OCI-LY7 (cell line): Measurements from ENCODE around the gene INSYN2B. TPM values are rescaled to one million over a fixed set of nuclear protein-coding genes. Genes with fewer than 3 reads are reported as not detected.

ENCODE experiments used
- BruUV-seq: library from RNA; stranded (reverse); fragments of 400-500 nt; replicated peaks from 2 replicates; lab custom pipeline; 2021; lab: Mats Ljungman, UMichigan
- CTCF ChIA-PET: fragments of 300-600 bp; sonication (Branson Sonifier 250); formaldehyde crosslinking; loops from one replicate; lab custom pipeline; 2022; ENCODE audit warnings: antibody characterized with exemption; ENCODE audit not compliant: unreplicated experiment; lab: Charles Lee
- POLR2A ChIA-PET: fragments of 300-600 bp; sonication (Branson Sonifier 250); formaldehyde crosslinking; loops from one replicate; lab custom pipeline; 2022; ENCODE audit warnings: antibody characterized with exemption; lab: Charles Lee
- DNase-seq: peaks from one replicate; pipeline ENCODE4 v3.0.0-alpha.2; 2015; ENCODE audit warnings: low spot score
- H2AFZ ChIP-seq: fragments of 200-600 bp; sonication (generic), shearing (Covaris generic); 2 replicates; pipeline ENCODE4 v1.6.1; 2014; ENCODE audit warnings: mild to moderate bottlenecking, antibody characterized with exemption, low read length, moderate library complexity
- H3K27ac ChIP-seq: fragments of 200-600 bp; sonication (generic); 2 replicates; pipeline ENCODE4 v1.5.1; 2014; ENCODE audit warnings: mixed run types, low read depth, mild to moderate bottlenecking, moderate library complexity, low read length, inconsistent platforms; ENCODE audit not compliant: poor library complexity, severe bottlenecking
- H3K36me3 ChIP-seq: fragments of 200-600 bp; sonication (generic); 2 replicates; pipeline ENCODE4 v1.6.1; 2014; ENCODE audit warnings: mild to moderate bottlenecking, antibody characterized with exemption, low read length, moderate library complexity, mixed read lengths; ENCODE audit not compliant: insufficient read depth
- H3K4me1 ChIP-seq: fragments of 200-600 bp; sonication (generic); 2 replicates; pipeline ENCODE4 v1.5.1; 2014; ENCODE audit warnings: mild to moderate bottlenecking, low read length; ENCODE audit not compliant: insufficient read depth, poor library complexity, severe bottlenecking
- H3K4me2 ChIP-seq: fragments of 200-600 bp; sonication (generic); 2 replicates; pipeline ENCODE4 v1.6.1; 2014; ENCODE audit warnings: mild to moderate bottlenecking, low read length
- H3K4me3 ChIP-seq: fragments of 200-600 bp; sonication (generic); 2 replicates; pipeline ENCODE4 v1.5.1; 2014; ENCODE audit warnings: mild to moderate bottlenecking, low read depth, low read length; ENCODE audit not compliant: poor library complexity, severe bottlenecking
- H3K79me2 ChIP-seq: fragments of 200-600 bp; sonication (generic); 2 replicates; pipeline ENCODE4 v1.6.1; 2016; ENCODE audit warnings: low read depth, mild to moderate bottlenecking, low read length, moderate library complexity, mixed read lengths; ENCODE audit not compliant: insufficient read depth
- H3K9me2 ChIP-seq: fragments of 200-600 bp; sonication (generic); 2 replicates; pipeline ENCODE4 v1.6.1; 2016; ENCODE audit warnings: mild to moderate bottlenecking, low read length, mixed read lengths; ENCODE audit not compliant: insufficient read depth
- H3K9me3 ChIP-seq: fragments of 200-600 bp; sonication (generic); 2 replicates; pipeline ENCODE4 v1.6.1; 2014; ENCODE audit warnings: mild to moderate bottlenecking, mixed run types, low read length, mixed read lengths
- H4K20me1 ChIP-seq: fragments of 200-600 bp; sonication (generic); 2 replicates; pipeline ENCODE4 v1.6.1; 2014; ENCODE audit warnings: mild to moderate bottlenecking, antibody characterized with exemption, low read length, moderate library complexity, mixed read lengths; ENCODE audit not compliant: insufficient read depth
- EZH2phosphoT487 ChIP-seq: fragments of 200-600 bp; sonication (generic); IDR thresholded peaks from 2 replicates; pipeline ENCODE4 v1.6.1; 2018; ENCODE audit warnings: low read depth, borderline replicate concordance, mild to moderate bottlenecking, mixed run types, antibody characterized with exemption, low read length, moderate library complexity, mixed read lengths
- intact Hi-C: fragments of 100-400 bp; cut with micrococcal nuclease; formaldehyde crosslinking; loops from one replicate; pipeline ENCODE4 v1.10.0; 2022; ENCODE audit not compliant: unreplicated experiment
- total RNA-seq, 2 experiments: library from RNA; depleted of rRNA in 1 of 2; stranded (reverse); fragments of >200 nt in 1 of 2; shearing (Covaris generic) in 1 of 2; gene quantifications; 2 replicates each; pipeline ENCODE4 v1.2.3, GENCODE V29; 2014 to 2022
- TF ChIP-seq, protein P1 (sequence below): fragments of 200-600 bp; sonication (generic); conservative IDR thresholded peaks from 2 replicates; pipeline ENCODE4 v1.5.1; 2014; ENCODE audit warnings: mild to moderate bottlenecking, antibody characterized with exemption, low read length, moderate library complexity, mixed read lengths

The INSYN2B gene
- total RNA-seq, 2 experiments from 2014 or later = not detected

DNA sequence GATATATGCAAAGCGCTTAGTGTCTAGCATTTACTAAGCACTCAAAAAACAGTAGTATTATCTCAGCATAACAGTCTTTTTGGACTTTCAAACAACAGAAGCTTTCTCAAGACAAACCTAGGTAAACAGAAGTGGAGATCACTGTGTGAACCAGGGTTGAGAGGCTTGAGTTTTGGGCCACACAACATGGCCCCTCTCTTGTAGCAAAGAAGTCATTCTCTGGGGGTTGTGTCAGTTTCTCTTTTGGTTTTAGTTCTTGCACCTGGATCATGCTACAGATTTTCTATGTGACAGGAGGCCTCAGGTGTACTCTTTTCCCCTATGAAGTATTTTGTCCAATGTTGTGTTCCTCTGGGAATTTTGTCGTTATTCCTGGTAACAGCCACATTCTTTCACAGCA is 30.0 kb downstream of the INSYN2B start:
- H3K4me3 ChIP-seq = no peak overlapping the region
- intact Hi-C loops = no loop called here
- H2AFZ ChIP-seq = no peak overlapping the region
- H3K9me2 ChIP-seq = no peaks in the 10 kb centered on the region
- TF ChIP-seq EZH2phosphoT487 = no peak
- TF ChIP-seq, protein P1, sequence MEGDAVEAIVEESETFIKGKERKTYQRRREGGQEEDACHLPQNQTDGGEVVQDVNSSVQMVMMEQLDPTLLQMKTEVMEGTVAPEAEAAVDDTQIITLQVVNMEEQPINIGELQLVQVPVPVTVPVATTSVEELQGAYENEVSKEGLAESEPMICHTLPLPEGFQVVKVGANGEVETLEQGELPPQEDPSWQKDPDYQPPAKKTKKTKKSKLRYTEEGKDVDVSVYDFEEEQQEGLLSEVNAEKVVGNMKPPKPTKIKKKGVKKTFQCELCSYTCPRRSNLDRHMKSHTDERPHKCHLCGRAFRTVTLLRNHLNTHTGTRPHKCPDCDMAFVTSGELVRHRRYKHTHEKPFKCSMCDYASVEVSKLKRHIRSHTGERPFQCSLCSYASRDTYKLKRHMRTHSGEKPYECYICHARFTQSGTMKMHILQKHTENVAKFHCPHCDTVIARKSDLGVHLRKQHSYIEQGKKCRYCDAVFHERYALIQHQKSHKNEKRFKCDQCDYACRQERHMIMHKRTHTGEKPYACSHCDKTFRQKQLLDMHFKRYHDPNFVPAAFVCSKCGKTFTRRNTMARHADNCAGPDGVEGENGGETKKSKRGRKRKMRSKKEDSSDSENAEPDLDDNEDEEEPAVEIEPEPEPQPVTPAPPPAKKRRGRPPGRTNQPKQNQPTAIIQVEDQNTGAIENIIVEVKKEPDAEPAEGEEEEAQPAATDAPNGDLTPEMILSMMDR = no peak
- H3K4me2 ChIP-seq = no peak overlapping the region
- no peak overlapping the region for H3K27ac ChIP-seq
- no TSS peak for BruUV-seq
- POLR2A ChIA-PET = no interaction called here
- no peaks in the 10 kb centered on the region for H3K9me3 ChIP-seq
- peaks cover 31% of the 10 kb centered on the region; the same call in 1 of the 2 replicates for H3K36me3 ChIP-seq
- no peaks in the 10 kb centered on the region for H4K20me1 ChIP-seq
- H3K79me2 ChIP-seq = no peaks in the 10 kb centered on the region
- no peaks in the 10 kb centered on the region for H3K4me1 ChIP-seq
- no peak for DNase-seq
- CTCF ChIA-PET = no interaction called here

GRCh38 chr5:169946743-169947295 is 33.5 kb downstream of the INSYN2B start:
- Histone ChIP-seq H3K9me2 (no peaks in the 10 kb centered on the region), H3K4me3 (no peak overlapping the region), H3K4me1 (no peaks in the 10 kb centered on the region), H3K36me3 (peaks cover 31% of the 10 kb centered on the region; the same call in 1 of the 2 replicates), H3K79me2 (no peaks in the 10 kb centered on the region), H3K9me3 (no peaks in the 10 kb centered on the region), H2AFZ (no peak overlapping the region), H4K20me1 (no peaks in the 10 kb centered on the region), H3K4me2 (no peak overlapping the region), H3K27ac (no peak overlapping the region)
- BruUV-seq = no TSS peak
- CTCF ChIA-PET = no interaction called here
- POLR2A ChIA-PET = no interaction called here
- intact Hi-C loops = no loop called here
- TF ChIP-seq EZH2phosphoT487 = no peak
- TF ChIP-seq, protein P1 = no peak
- no peak for DNase-seq

DNA sequence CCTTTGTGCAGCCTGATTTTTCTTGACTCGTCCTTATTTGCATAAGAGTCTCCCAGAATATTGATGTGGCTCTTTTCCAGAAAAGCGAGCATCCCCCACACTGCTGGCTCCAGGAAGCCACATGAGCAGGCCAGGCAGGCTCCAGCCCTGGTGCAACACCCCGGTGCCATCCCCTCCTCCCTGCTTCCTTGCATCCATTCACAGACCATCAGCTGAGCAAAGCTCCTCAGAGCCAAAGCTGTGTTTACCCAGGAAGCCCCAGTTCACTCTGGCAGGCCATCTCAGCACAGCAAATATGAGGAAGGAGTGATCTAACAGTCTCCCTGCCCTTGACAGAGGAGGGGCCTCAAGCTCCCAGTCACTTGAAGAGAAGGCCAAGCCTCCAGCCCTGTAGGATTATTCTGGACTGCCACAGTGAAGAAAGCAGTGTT is 34.4 kb downstream of the INSYN2B start:
- BruUV-seq = no TSS peak
- ChIA-PET POLR2A (interaction anchor here (0.6 kb wide), 2 partner anchors 128 to 1933 kb away, joined by 3 read pairs; no protein-coding TSS in a partner anchor), CTCF (interaction anchor here (1.2 kb wide), 1 partner anchor 24 kb away, joined by 3 read pairs; no protein-coding TSS in a partner anchor)
- no peaks in the 10 kb centered on the region for H4K20me1 ChIP-seq
- intact Hi-C loops = no loop called here
- no peak overlapping the region for H2AFZ ChIP-seq
- no peak for TF ChIP-seq EZH2phosphoT487
- TF ChIP-seq, protein P1 = no peak
- no peak overlapping the region for H3K4me2 ChIP-seq
- H3K9me3 ChIP-seq = no peaks in the 10 kb centered on the region
- no peaks in the 10 kb centered on the region for H3K79me2 ChIP-seq
- H3K27ac ChIP-seq = no peak overlapping the region
- H3K4me3 ChIP-seq = no peak overlapping the region
- no peaks in the 10 kb centered on the region for H3K4me1 ChIP-seq
- DNase-seq = no peak
- peaks cover 24% of the 10 kb centered on the region; the same call in 1 of the 2 replicates for H3K36me3 ChIP-seq
- no peaks in the 10 kb centered on the region for H3K9me2 ChIP-seq
